Small intestine (tissue), 7 donors: Measurements from ENCODE around the gene FBXW9. TPM values are rescaled to one million over a fixed set of nuclear protein-coding genes. Genes with fewer than 3 reads are reported as not detected.
"Not testable (repeated sequence)": the region's sequence is repeated elsewhere in the genome, so short reads cannot be mapped to it uniquely, and the experiment has no call there.

Source experiments
- DNase-seq, 2 donors: peaks; one replicate each; pipeline versions ENCODE4 v3.0.0 to v3.0.0-alpha.2; 2013
- FAIRE-seq: peaks from 2 replicates; lab custom pipeline; 2012; peaks lifted over from hg19 to GRCh38; lab: Jason Lieb, UNC
- H3K27ac ChIP-seq, 3 donors: one replicate each; pipeline ENCODE4 v1.5.1; 2013; ENCODE audit warnings: low read length in 2 of 3, mild to moderate bottlenecking in 2 of 3, control low read depth in 1 of 3, inconsistent platforms in 1 of 3, low read depth in 1 of 3, moderate library complexity in 1 of 3
- H3K27me3 ChIP-seq, 3 donors: one replicate each; pipeline ENCODE4 v1.6.1; 2013; ENCODE audit warnings: low read length in 3 of 3, inconsistent platforms in 1 of 3; ENCODE audit not compliant: control insufficient read depth in 3 of 3, insufficient read depth in 3 of 3
- H3K36me3 ChIP-seq, 3 donors: one replicate each; pipeline ENCODE4 v1.6.1; 2013; ENCODE audit warnings: low read length in 3 of 3, inconsistent platforms in 1 of 3, low read depth in 1 of 3, mild to moderate bottlenecking in 1 of 3, moderate library complexity in 1 of 3; ENCODE audit not compliant: control insufficient read depth in 3 of 3, insufficient read depth in 2 of 3
- H3K4me1 ChIP-seq, 3 donors: one replicate each; pipeline ENCODE4 v1.6.1; 2013; ENCODE audit warnings: low read length in 2 of 3, inconsistent platforms in 1 of 3, low read depth in 1 of 3, mild to moderate bottlenecking in 1 of 3, moderate library complexity in 1 of 3; ENCODE audit not compliant: control insufficient read depth in 3 of 3, insufficient read depth in 2 of 3
- H3K4me3 ChIP-seq, 3 donors: one replicate each; pipeline ENCODE4 v1.5.1; 2013; ENCODE audit warnings: low read length in 3 of 3, control low read depth in 1 of 3, inconsistent platforms in 1 of 3, low read depth in 1 of 3, mild to moderate bottlenecking in 1 of 3, moderate library complexity in 1 of 3
- H3K9me3 ChIP-seq, 2 donors: one replicate each; pipeline ENCODE4 v1.6.1; 2013; ENCODE audit warnings: low read depth in 1 of 2, low read length in 1 of 2; ENCODE audit not compliant: control insufficient read depth in 2 of 2, insufficient read depth in 1 of 2
- WGBS, 3 donors: extraction: QIAGEN DNeasy Blood & Tissue Kit; methylation state at CpG; one replicate each; pipeline ENCODE4 v1.1.7; 2013; 5-methylcytosine and 5-hydroxymethylcytosine counted together
- polyA plus RNA-seq, 4 donors: library from polyadenylated mRNA; stranded (reverse) in 3 of 4; unstranded in 1 of 4; fragments of 200-250 nt in 3 of 4; fragments of 120-200 nt in 1 of 4; gene quantifications; one replicate each; pipeline versions ENCODE4 v1.2.1 to v1.2.3, GENCODE V29; 2013
- donor health status: healthy with polysubstance abuse.
- donor health status: control.
- donor health status: control.
- donor health status: Bipolar disorder and iron deficiency.
- donor health status: healthy.

The FBXW9 gene
- polyA plus RNA-seq, 4 donors: 4.5 to 11.8 (median 7.2) TPM

GRCh38 chr19:12730064-12730463 is 33.6 kb upstream of the FBXW9 start:
- Histone ChIP-seq H3K27ac (no peak overlapping the region), H3K9me3 (no peaks in the 10 kb centered on the region), H3K4me1 (peaks cover 0 to 16% (median 3%) of the 10 kb centered on the region in 3 donors), H3K4me3 (no peak overlapping the region), H3K27me3 (no peaks in the 10 kb centered on the region), H3K36me3 (peaks cover 6 to 61% (median 12%) of the 10 kb centered on the region in 3 donors)
- no peak for FAIRE-seq
- no peak for DNase-seq
- WGBS, 3 donors: 76 to 85% (median 77%) methylated on average over 3 of the region's 3 CpGs

DNA sequence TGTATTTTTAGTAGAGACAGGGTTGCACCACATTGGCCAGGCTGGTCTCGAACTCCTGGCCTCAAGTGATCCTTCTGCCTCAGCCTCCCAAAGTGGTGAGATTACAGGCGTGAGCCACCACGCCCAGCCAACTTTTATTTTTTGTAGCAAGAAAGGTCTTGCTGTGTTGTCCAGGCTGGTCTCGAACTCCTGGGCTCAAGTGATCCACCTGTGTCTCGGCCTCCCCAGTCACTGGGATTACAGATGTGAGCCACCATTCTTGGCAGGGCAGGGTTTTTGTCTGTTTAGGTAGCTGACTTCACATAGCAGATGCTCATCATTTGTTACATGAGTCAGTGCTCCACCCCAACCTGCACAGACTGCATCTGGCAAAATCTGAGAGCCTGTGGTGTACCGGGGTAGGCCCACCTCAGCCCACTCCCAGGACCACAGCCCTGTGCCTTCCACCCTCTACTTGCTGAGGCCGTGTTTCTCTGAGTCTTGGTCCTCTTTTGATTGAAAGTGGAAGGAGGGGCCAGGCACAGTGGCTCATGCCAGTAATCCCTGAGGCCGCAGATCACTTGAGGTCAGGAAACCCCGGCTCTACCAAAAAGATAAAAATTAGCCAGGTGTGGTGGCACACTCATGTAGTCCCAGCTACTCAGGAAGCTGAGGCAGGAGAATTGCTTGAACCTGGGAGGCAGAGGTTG is 31.5 kb upstream of the FBXW9 start:
- H3K27me3 ChIP-seq: no peaks in the 10 kb centered on the region
- WGBS, 3 donors: 94 to 96% (median 94%) methylated on average over 9 of the region's 9 CpGs
- no peak for FAIRE-seq

GRCh38 chr19:12726988-12727316 is 30.5 kb upstream of the FBXW9 start:
- no peak overlapping the region for H3K4me3 ChIP-seq
- H3K27ac ChIP-seq: no peak overlapping the region
- WGBS, 3 donors: 82 to 92% (median 91%) methylated on average over 2 of the region's 2 CpGs
- FAIRE-seq (no peak), DNase-seq (no peak)
- peaks cover 0 to 10% (median 0%) of the 10 kb centered on the region in 3 donors for H3K4me1 ChIP-seq
- peaks cover 6 to 48% (median 12%) of the 10 kb centered on the region in 3 donors for H3K36me3 ChIP-seq
- H3K27me3 ChIP-seq: no peaks in the 10 kb centered on the region
- no peaks in the 10 kb centered on the region for H3K9me3 ChIP-seq

More for the DNA sequence above, 31.5 kb upstream of the FBXW9 start:
- no peak for DNase-seq
- Histone ChIP-seq H3K4me1 (peaks cover 0 to 17% (median 0%) of the 10 kb centered on the region in 3 donors), H3K9me3 (no peaks in the 10 kb centered on the region), H3K4me3 (no peak overlapping the region), H3K27ac (no peak overlapping the region), H3K36me3 (peaks cover 6 to 57% (median 12%) of the 10 kb centered on the region in 3 donors)

DNA sequence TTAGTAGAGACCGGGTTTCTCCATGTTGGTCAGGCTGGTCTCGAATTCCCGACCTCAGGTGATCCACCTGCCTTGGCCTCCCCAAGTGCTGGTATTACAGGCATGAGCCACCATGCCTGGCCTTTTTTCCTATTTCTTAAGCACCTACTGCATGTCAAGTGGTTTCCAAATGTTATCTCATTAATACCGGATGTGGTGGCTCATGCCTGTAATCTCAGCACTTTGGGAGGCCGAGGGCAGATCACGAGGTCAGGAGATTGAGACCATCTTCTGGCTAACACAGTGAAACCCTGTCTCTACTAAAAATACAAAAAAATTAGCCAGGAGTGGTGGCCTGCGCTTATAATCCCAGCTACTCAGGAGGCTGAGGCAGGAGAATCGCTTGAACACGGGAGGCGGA is 29.2 kb upstream of the FBXW9 start:
- H3K4me1 ChIP-seq, H3K4me3 ChIP-seq, H3K27ac ChIP-seq, DNase-seq, H3K27me3 ChIP-seq, H3K9me3 ChIP-seq, FAIRE-seq: not testable (repeated sequence)
- peaks cover 6 to 36% (median 10%) of the 10 kb centered on the region in 3 donors for H3K36me3 ChIP-seq
- 88 to 94% (median 94%) methylated on average over 10 of the region's 10 CpGs for WGBS, 3 donors

DNA sequence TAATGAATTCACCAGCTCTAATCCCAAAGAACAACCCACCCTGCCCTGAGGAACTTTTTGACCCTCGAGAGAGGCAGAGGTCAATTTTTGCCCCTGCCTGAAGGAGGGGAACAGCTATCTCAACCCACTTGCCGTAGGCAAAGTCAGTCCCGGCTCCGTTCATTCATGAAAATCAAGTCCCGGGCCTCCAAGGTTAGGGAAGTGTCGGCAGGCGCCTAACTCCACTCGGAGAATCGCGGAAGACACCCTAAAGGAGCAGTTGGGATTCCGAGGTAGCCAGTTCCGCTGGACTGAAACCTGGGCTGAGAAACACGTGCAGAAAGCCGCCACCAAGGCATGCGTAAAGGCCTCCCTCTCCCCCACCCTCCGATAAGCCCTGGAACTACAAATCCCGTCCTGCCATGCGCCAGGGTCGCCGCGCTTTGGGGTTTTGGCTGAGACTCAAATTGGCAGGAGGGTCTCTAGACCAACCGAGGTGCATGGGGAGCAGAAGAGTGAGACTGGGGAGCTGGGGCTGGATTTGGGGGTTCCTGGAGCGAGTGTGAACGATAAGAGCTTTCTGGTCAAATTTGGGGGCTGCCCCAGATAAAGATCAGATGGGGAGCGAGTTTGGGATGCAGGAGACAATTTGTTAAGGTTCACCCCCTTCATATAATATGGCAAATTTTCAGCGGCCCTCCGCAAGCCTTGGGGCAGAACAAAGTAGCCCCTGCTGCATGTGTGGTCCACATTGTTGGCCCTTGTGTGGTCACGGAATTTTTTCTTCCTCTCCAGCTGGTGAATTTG is 27.4 kb upstream of the FBXW9 start, which contains the start of gene TNPO2:
TSS of gene TNPO2 (minus strand) at position 292 of the 786 bp plus-strand sequence. CDS start 2,955 bp downstream, outside the sequence.
- Histone ChIP-seq H3K9me3 (no peaks in the 10 kb centered on the region), H3K4me3 (peak within 1 kb of the TSS; percentile 33 to 72 (median 45)), H3K27ac (peak within 1 kb of the TSS; percentile 15 to 91 (median 87)), H3K36me3 (peaks cover 0 to 32% (median 3%) of the 10 kb centered on the region in 3 donors), H3K27me3 (no peaks in the 10 kb centered on the region), H3K4me1 (peaks cover 0 to 12% (median 4%) of the 10 kb centered on the region in 3 donors)
- FAIRE-seq (no peak), DNase-seq (peak; percentile 69 to 81)
- WGBS, 3 donors: 3 to 5% (median 4%) methylated on average over 27 to 28 of the region's 28 CpGs

GRCh38 chr19:12723381-12723640 is 26.9 kb upstream of the FBXW9 start:
- DNase-seq (no peak), FAIRE-seq (no peak)
- Histone ChIP-seq H3K27ac (peak overlapping the region; percentile 15 to 91 (median 87)), H3K9me3 (no peaks in the 10 kb centered on the region), H3K4me1 (peaks cover 0 to 12% (median 4%) of the 10 kb centered on the region in 3 donors), H3K36me3 (peaks cover 0 to 32% (median 7%) of the 10 kb centered on the region in 3 donors), H3K27me3 (no peaks in the 10 kb centered on the region), H3K4me3 (peak overlapping the region; percentile 33 to 72 (median 45))
- WGBS, 3 donors: 0% methylated on average over 7 of the region's 7 CpGs

GRCh38 chr19:12722566-12723380 is 26.3 kb upstream of the FBXW9 start:
- Histone ChIP-seq H3K36me3 (peaks cover 0 to 32% (median 9%) of the 10 kb centered on the region in 3 donors), H3K27ac (peak overlapping the region; percentile 15 to 93 (median 91)), H3K27me3 (no peaks in the 10 kb centered on the region), H3K9me3 (no peaks in the 10 kb centered on the region), H3K4me3 (peak overlapping the region; percentile 72 to 95 (median 91)), H3K4me1 (peaks cover 0 to 12% (median 4%) of the 10 kb centered on the region in 3 donors)
- peak; percentile 15 for FAIRE-seq
- 0 to 1% (median 1%) methylated on average over 31 to 32 of the region's 32 CpGs for WGBS, 3 donors
- peak; percentile 99 for DNase-seq
